ENCODE data around the gene COL27A1.

The COL27A1 gene

GRCh38 chr9:114351932-114352331, 196.6 kb downstream of the COL27A1 start:
- DNase-seq, result no peak
- Mint-ChIP-seq H3K36me3 (ENCODE audit: low read depth) (peaks cover 90% of the 10 kb centered on the region), H3K27ac (peak overlapping the region; percentile 82), H3K27me3 (no peaks in the 10 kb centered on the region), H3K4me1 (ENCODE audit: low read depth) (peaks cover 65% of the 10 kb centered on the region), H3K9me3 (no peaks in the 10 kb centered on the region), H3K4me3 (no peak overlapping the region)

- peak overlapping the region; percentile 85 for H3K27ac Mint-ChIP-seq
- peaks cover 51% of the 10 kb centered on the region for H3K4me1 Mint-ChIP-seq (ENCODE audit: low read depth)
- H3K36me3 Mint-ChIP-seq (ENCODE audit: low read depth), result peaks cover 92% of the 10 kb centered on the region
- DNase-seq, result no peak
- H3K9me3 Mint-ChIP-seq, result no peaks in the 10 kb centered on the region
- H3K4me3 Mint-ChIP-seq, result no peak overlapping the region
- H3K27me3 Mint-ChIP-seq, result no peaks in the 10 kb centered on the region
Measured at GRCh38 chr9:114355821-114356220, 200.5 kb downstream of the COL27A1 start.

- DNase-seq, result no peak
- H3K9me3 Mint-ChIP-seq, result no peaks in the 10 kb centered on the region
- H3K27me3 Mint-ChIP-seq, result no peaks in the 10 kb centered on the region
- peak overlapping the region; percentile 91 for H3K27ac Mint-ChIP-seq
- H3K4me1 Mint-ChIP-seq (ENCODE audit: low read depth), result peaks cover 54% of the 10 kb centered on the region
- H3K36me3 Mint-ChIP-seq (ENCODE audit: low read depth), result peaks cover 94% of the 10 kb centered on the region
- H3K4me3 Mint-ChIP-seq, result no peak overlapping the region
Measured at GRCh38 chr9:114356792-114357191, 201.5 kb downstream of the COL27A1 start.

GRCh38 chr9:114357360-114357759, 202.0 kb downstream of the COL27A1 start:
- Mint-ChIP-seq H3K27ac (peak overlapping the region; percentile 91), H3K4me3 (no peak overlapping the region), H3K9me3 (no peaks in the 10 kb centered on the region), H3K27me3 (no peaks in the 10 kb centered on the region), H3K36me3 (ENCODE audit: low read depth) (peaks cover 94% of the 10 kb centered on the region), H3K4me1 (ENCODE audit: low read depth) (peaks cover 52% of the 10 kb centered on the region)
- no peak for DNase-seq

GRCh38 chr9:114357911-114358328, 202.6 kb downstream of the COL27A1 start:
- Mint-ChIP-seq H3K4me3 (no peak overlapping the region), H3K27me3 (no peaks in the 10 kb centered on the region), H3K9me3 (no peaks in the 10 kb centered on the region), H3K4me1 (ENCODE audit: low read depth) (peaks cover 53% of the 10 kb centered on the region), H3K27ac (peak overlapping the region; percentile 91), H3K36me3 (ENCODE audit: low read depth) (peaks cover 94% of the 10 kb centered on the region)
- DNase-seq, result no peak

- H3K9me3 Mint-ChIP-seq, result no peaks in the 10 kb centered on the region
- DNase-seq, result no peak
- H3K27ac Mint-ChIP-seq, result peak overlapping the region; percentile 94
- H3K4me3 Mint-ChIP-seq, result no peak overlapping the region
- no peaks in the 10 kb centered on the region for H3K27me3 Mint-ChIP-seq
- peaks cover 100% of the 10 kb centered on the region for H3K36me3 Mint-ChIP-seq (ENCODE audit: low read depth)
- H3K4me1 Mint-ChIP-seq (ENCODE audit: low read depth), result peaks cover 62% of the 10 kb centered on the region
Measured at GRCh38 chr9:114359801-114360200, 204.5 kb downstream of the COL27A1 start.

GRCh38 chr9:114361542-114361941, 206.2 kb downstream of the COL27A1 start:
- Mint-ChIP-seq H3K4me1 (ENCODE audit: low read depth) (peaks cover 71% of the 10 kb centered on the region), H3K36me3 (ENCODE audit: low read depth) (peaks cover 97% of the 10 kb centered on the region), H3K4me3 (no peak overlapping the region), H3K27ac (peak overlapping the region; percentile 94), H3K27me3 (no peaks in the 10 kb centered on the region), H3K9me3 (no peaks in the 10 kb centered on the region)
- DNase-seq, result no peak
